Breast epithelium (tissue), 3 donors: ENCODE measurements around the gene RTBDN.

ENCODE experiments used
- POLR2A ChIP-seq: fragments of 450-650 bp; IDR thresholded peaks from one replicate; pipeline ENCODE4 v1.6.1; 2016; ENCODE audit warnings: antibody characterized with exemption, mild to moderate bottlenecking, moderate library complexity
- POLR2AphosphoS5 ChIP-seq, 3 donors: sonication (generic); formaldehyde crosslinking; IDR thresholded peaks; one replicate each; pipeline ENCODE4 v1.6.1; 2017; ENCODE audit warnings: antibody characterized with exemption in 3 of 3
- TF ChIP-seq, protein P1 (sequence below), 3 donors: fragments of 450-650 bp; IDR thresholded peaks; one replicate each; pipeline ENCODE4 v1.5.1; 2016 to 2017; ENCODE audit warnings: antibody characterized with exemption in 3 of 3, mild to moderate bottlenecking in 3 of 3, moderate library complexity in 3 of 3

DNA sequence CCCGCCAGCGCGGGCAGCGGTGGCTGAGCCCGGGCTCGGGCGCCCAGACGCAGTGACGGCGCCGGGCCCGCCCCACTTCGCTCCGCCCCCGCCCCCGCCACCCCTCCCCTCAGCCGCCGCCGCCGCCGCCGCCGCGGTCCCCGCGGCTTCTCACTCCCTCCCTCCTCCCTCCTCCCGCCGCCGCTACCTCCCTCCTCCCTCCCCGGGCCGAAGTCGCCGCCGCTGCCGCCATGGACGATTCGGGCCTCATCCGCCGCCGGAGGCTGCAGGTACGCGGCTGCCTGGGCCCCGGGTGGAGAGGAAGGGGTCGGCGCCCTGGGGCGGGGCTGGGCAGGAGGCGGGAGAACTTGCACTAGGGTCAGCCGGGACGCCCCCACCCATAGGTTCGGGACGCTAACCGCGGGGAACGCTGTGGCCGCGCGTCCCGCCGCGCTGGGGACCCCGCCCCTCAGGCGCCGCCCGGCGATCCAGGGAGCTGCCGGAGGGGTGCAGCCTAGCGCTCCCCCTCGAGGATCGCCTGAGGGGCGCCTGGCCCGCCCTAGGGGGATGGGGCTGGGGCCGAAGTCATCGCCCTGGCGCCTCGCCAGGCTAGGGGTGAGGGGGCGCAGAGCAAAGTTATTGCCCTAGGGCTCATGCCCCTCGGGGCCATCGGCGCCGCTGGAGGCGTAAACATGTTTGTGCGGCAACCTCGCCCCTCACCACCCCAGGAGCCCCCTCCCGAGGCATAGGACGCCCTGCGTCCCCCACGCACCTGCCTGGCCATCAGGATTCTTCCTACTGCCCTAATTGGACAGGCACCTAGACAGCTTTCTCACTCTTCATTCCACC, 427 bp downstream of the RTBDN start:
- TF ChIP-seq, protein P1, sequence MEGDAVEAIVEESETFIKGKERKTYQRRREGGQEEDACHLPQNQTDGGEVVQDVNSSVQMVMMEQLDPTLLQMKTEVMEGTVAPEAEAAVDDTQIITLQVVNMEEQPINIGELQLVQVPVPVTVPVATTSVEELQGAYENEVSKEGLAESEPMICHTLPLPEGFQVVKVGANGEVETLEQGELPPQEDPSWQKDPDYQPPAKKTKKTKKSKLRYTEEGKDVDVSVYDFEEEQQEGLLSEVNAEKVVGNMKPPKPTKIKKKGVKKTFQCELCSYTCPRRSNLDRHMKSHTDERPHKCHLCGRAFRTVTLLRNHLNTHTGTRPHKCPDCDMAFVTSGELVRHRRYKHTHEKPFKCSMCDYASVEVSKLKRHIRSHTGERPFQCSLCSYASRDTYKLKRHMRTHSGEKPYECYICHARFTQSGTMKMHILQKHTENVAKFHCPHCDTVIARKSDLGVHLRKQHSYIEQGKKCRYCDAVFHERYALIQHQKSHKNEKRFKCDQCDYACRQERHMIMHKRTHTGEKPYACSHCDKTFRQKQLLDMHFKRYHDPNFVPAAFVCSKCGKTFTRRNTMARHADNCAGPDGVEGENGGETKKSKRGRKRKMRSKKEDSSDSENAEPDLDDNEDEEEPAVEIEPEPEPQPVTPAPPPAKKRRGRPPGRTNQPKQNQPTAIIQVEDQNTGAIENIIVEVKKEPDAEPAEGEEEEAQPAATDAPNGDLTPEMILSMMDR (IDR thresholded peaks at IDR 0.05), result no peak
- TF ChIP-seq POLR2AphosphoS5 (IDR thresholded peaks at IDR 0.05), result no peak
- no peak for TF ChIP-seq POLR2A
